M059J (cell line): Measurements from ENCODE around the gene PROM1. TPM values are rescaled to one million over a fixed set of nuclear protein-coding genes. Genes with fewer than 3 reads are reported as not detected.

Experiments
- DNase-seq: peaks from one replicate; pipeline ENCODE4 v3.0.0-alpha.2; 2012; ENCODE audit warnings: low read depth
- total RNA-seq: library from RNA; depleted of rRNA; stranded (reverse); fragments of >200 nt; shearing (Covaris generic); gene quantifications from 2 replicates; pipeline ENCODE4 v1.2.3, GENCODE V29; 2014

Gene PROM1
- total RNA-seq, 1 experiment from 2014 or later = 0.37 TPM

- no peak for DNase-seq
These were observed 17.2 kb downstream of the PROM1 start for GRCh38 chr4:16066586-16067128.

- no peak for DNase-seq
These were observed 18.8 kb downstream of the PROM1 start for GRCh38 chr4:16065066-16065465.

GRCh38 chr4:16062601-16063000, 21.2 kb downstream of the PROM1 start:
- DNase-seq = no peak

- no peak for DNase-seq
These were observed 27.0 kb downstream of the PROM1 start for GRCh38 chr4:16056681-16057385.

GRCh38 chr4:16055873-16056272, 27.9 kb downstream of the PROM1 start:
- DNase-seq = no peak

GRCh38 chr4:16055471-16055870, 28.4 kb downstream of the PROM1 start:
- DNase-seq = no peak

GRCh38 chr4:16052939-16053338, 30.9 kb downstream of the PROM1 start:
- no peak for DNase-seq

- no peak for DNase-seq
These were observed 31.8 kb downstream of the PROM1 start for GRCh38 chr4:16051980-16052379.

- no peak for DNase-seq
These were observed 32.7 kb downstream of the PROM1 start for GRCh38 chr4:16051132-16051531.

- DNase-seq = no peak
These were observed 33.2 kb downstream of the PROM1 start for GRCh38 chr4:16050669-16051068.

GRCh38 chr4:16048619-16049419, 35.0 kb downstream of the PROM1 start:
- DNase-seq = no peak

GRCh38 chr4:16045687-16046086, 38.1 kb downstream of the PROM1 start:
- DNase-seq = no peak

GRCh38 chr4:16043642-16044498, 40.0 kb downstream of the PROM1 start:
- no peak for DNase-seq

- no peak for DNase-seq
These were observed 44.7 kb downstream of the PROM1 start for GRCh38 chr4:16039139-16039538.

- no peak for DNase-seq
These were observed 45.9 kb downstream of the PROM1 start for GRCh38 chr4:16037901-16038300.

- DNase-seq = no peak
These were observed 48.0 kb downstream of the PROM1 start for GRCh38 chr4:16035843-16036242.

- DNase-seq = peak; percentile 45
These were observed 49.6 kb downstream of the PROM1 start for GRCh38 chr4:16034010-16034748.

GRCh38 chr4:16032396-16032770, 51.4 kb downstream of the PROM1 start:
- DNase-seq = no peak

- no peak for DNase-seq
These were observed 52.1 kb downstream of the PROM1 start for GRCh38 chr4:16031546-16032395.

- no peak for DNase-seq
These were observed 53.9 kb downstream of the PROM1 start for GRCh38 chr4:16029886-16030285.
